Panc1 (cell line): ENCODE measurements around the gene GATA6.

Experiments
- POLR2AphosphoS5 ChIP-seq: IDR thresholded peaks from 2 replicates; pipeline ENCODE4 v1.6.1; 2012; ENCODE audit warnings: mild to moderate bottlenecking, low read depth, low read length, moderate library complexity
- SIN3A ChIP-seq: IDR thresholded peaks from 2 replicates; pipeline ENCODE4 v1.6.1; 2012; ENCODE audit warnings: low read depth, mild to moderate bottlenecking, low read length, moderate library complexity, borderline replicate concordance; ENCODE audit not compliant: insufficient read depth
- TF ChIP-seq, protein P1 (sequence below): fragments of 450-650 bp; IDR thresholded peaks from 2 replicates; pipeline ENCODE4 v1.5.1; 2017; ENCODE audit warnings: mild to moderate bottlenecking

DNA sequence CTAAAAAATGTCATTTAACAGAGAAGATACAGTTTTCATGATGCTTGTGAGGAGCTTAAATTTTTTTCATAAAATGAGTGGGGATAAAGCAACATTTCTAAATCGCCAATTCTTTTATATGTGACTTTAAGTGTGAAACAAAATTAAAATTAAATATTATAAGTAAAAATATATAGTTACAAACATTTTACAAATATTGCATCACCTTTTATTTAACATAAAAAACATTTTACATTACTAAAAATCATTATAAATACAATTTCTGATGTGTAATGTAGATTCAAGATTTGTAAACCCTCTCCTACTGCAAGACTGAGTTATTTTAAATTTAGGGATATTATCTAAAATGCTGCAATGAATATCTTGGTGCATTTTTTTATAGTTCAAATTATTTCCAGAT, 44.4 kb upstream of the GATA6 start:
- no peak for TF ChIP-seq SIN3A
- TF ChIP-seq, protein P1, sequence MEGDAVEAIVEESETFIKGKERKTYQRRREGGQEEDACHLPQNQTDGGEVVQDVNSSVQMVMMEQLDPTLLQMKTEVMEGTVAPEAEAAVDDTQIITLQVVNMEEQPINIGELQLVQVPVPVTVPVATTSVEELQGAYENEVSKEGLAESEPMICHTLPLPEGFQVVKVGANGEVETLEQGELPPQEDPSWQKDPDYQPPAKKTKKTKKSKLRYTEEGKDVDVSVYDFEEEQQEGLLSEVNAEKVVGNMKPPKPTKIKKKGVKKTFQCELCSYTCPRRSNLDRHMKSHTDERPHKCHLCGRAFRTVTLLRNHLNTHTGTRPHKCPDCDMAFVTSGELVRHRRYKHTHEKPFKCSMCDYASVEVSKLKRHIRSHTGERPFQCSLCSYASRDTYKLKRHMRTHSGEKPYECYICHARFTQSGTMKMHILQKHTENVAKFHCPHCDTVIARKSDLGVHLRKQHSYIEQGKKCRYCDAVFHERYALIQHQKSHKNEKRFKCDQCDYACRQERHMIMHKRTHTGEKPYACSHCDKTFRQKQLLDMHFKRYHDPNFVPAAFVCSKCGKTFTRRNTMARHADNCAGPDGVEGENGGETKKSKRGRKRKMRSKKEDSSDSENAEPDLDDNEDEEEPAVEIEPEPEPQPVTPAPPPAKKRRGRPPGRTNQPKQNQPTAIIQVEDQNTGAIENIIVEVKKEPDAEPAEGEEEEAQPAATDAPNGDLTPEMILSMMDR = no peak
- TF ChIP-seq POLR2AphosphoS5 = no peak
